ENCODE data around the gene CAPN14. TPM values are rescaled to one million over a fixed set of nuclear protein-coding genes. Genes with fewer than 3 reads are reported as not detected.

CAPN14 gene
- total RNA-seq, 1 donor from 2014 or later, result 3.3 TPM

GRCh38 chr2:31236433-31237205, 19.3 kb upstream of the CAPN14 start:
- Mint-ChIP-seq H3K9me3 (no peaks in the 10 kb centered on the region), H3K4me1 (peaks cover 67% of the 10 kb centered on the region), H3K4me3 (peak overlapping the region; percentile 85), H3K27me3 (no peaks in the 10 kb centered on the region), H3K36me3 (ENCODE audit: low read depth) (peaks cover 18% of the 10 kb centered on the region), H3K27ac (peak overlapping the region; percentile 68)
- ChIA-PET CTCF (interaction anchor here (1.1 to 3.1 kb wide), 4 partner anchors 9 to 94 kb away, joined by 3 to 16 read pairs (median 4); no protein-coding TSS in a partner anchor), POLR2A (interaction anchor here (1.2 to 1.4 kb wide), 2 partner anchors 18 to 22 kb away, joined by 3 read pairs; no protein-coding TSS in a partner anchor)
- ATAC-seq (ENCODE audit: low read depth) (no peak), DNase-seq (no peak)
- no peak for TF ChIP-seq CTCF (IDR thresholded peaks at IDR 0.05)
- intact Hi-C loops (cut with micrococcal nuclease), result loop anchor here (10.0 kb wide), 1 partner anchor 942 kb away; no protein-coding TSS in a partner anchor

DNA sequence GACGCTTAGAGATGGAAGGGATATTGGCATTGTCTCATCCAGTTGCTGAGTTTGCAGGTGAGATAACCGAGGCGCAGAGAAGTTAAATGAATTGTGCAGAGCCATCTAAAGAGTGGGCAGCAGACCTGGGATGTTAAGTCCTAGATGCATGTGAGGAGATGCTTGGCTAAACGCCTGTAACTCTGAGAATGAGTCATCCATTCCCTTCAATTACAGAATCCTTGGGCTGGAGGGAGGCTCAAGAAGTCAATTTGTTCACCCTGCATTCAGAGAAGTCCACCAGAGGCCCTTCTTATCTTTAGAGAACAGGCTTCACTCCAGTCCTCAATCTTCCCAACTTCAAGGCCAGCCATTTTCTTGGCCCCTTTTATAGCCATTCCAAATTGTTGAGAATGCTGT, 18.2 kb upstream of the CAPN14 start:
- H3K4me3 Mint-ChIP-seq, result peak overlapping the region; percentile 85
- no peaks in the 10 kb centered on the region for H3K9me3 Mint-ChIP-seq
- CTCF ChIA-PET, result interaction anchor here (1.0 to 3.1 kb wide), 3 partner anchors 8 to 21 kb away, joined by 3 to 16 read pairs (median 3); no protein-coding TSS in a partner anchor
- ATAC-seq (ENCODE audit: low read depth) (no peak), DNase-seq (no peak)
- H3K27me3 Mint-ChIP-seq, result no peaks in the 10 kb centered on the region
- H3K4me1 Mint-ChIP-seq, result peaks cover 56% of the 10 kb centered on the region
- H3K36me3 Mint-ChIP-seq (ENCODE audit: low read depth), result peaks cover 12% of the 10 kb centered on the region
- peak overlapping the region; percentile 68 for H3K27ac Mint-ChIP-seq
- no peak for TF ChIP-seq CTCF (IDR thresholded peaks at IDR 0.05)
- intact Hi-C loops (cut with micrococcal nuclease), result loop anchor here (10.0 kb wide), 1 partner anchor 941 kb away; no protein-coding TSS in a partner anchor
- POLR2A ChIA-PET, result interaction anchor here (2.0 to 3.2 kb wide), 5 partner anchors 13 to 98 kb away, joined by 4 to 37 read pairs (median 27); no protein-coding TSS in a partner anchor

GRCh38 chr2:31234683-31235503, 17.6 kb upstream of the CAPN14 start:
- H3K9me3 Mint-ChIP-seq, result no peaks in the 10 kb centered on the region
- POLR2A ChIA-PET, result interaction anchor here (1.5 to 3.2 kb wide), 7 partner anchors 13 to 1088 kb away, joined by 4 to 37 read pairs (median 13); partner anchors contain the start of gene YPEL5
- H3K27me3 Mint-ChIP-seq, result no peaks in the 10 kb centered on the region
- intact Hi-C loops (cut with micrococcal nuclease), result loop anchor here (10.0 kb wide), 1 partner anchor 940 kb away; no protein-coding TSS in a partner anchor
- no peak for TF ChIP-seq CTCF (IDR thresholded peaks at IDR 0.05)
- H3K27ac Mint-ChIP-seq, result peak overlapping the region; percentile 68
- no peak for ATAC-seq (ENCODE audit: low read depth)
- no peak for DNase-seq
- CTCF ChIA-PET, result interaction anchor here (1.0 to 3.1 kb wide), 3 partner anchors 9 to 21 kb away, joined by 3 to 16 read pairs (median 3); no protein-coding TSS in a partner anchor
- H3K4me3 Mint-ChIP-seq, result peak overlapping the region; percentile 85
- H3K36me3 Mint-ChIP-seq (ENCODE audit: low read depth), result peaks cover 6% of the 10 kb centered on the region
- peaks cover 49% of the 10 kb centered on the region for H3K4me1 Mint-ChIP-seq

- peak within 1 kb of the TSS; percentile 82 for H3K27ac Mint-ChIP-seq
- intact Hi-C loops (cut with micrococcal nuclease), result loop anchor here (1.0 to 10.0 kb wide), 4 partner anchors 15 to 939 kb away; no protein-coding TSS in a partner anchor
- no peaks in the 10 kb centered on the region for H3K9me3 Mint-ChIP-seq
- no peaks in the 10 kb centered on the region for H3K27me3 Mint-ChIP-seq
- TF ChIP-seq CTCF (IDR thresholded peaks at IDR 0.05), result no peak
- H3K4me1 Mint-ChIP-seq, result peaks cover 44% of the 10 kb centered on the region
- H3K4me3 Mint-ChIP-seq, result peak within 1 kb of the TSS; percentile 85
- ATAC-seq (ENCODE audit: low read depth) (peak; percentile 98), DNase-seq (peak; percentile 85)
- POLR2A ChIA-PET, result interaction anchor here (0.6 to 3.2 kb wide), 15 partner anchors 10 to 1087 kb away, joined by 3 to 37 read pairs (median 6); partner anchors contain the start of genes CAPN14 and YPEL5
- CTCF ChIA-PET, result interaction anchor here (0.6 to 3.1 kb wide), 10 partner anchors 10 to 1069 kb away, joined by 3 to 16 read pairs (median 4); partner anchors contain the start of gene GALNT14
- H3K36me3 Mint-ChIP-seq (ENCODE audit: low read depth), result peaks cover 6% of the 10 kb centered on the region
Measured at GRCh38 chr2:31233741-31234682, 16.7 kb upstream of the CAPN14 start, which contains the start of gene EHD3. Gene EHD3, plus strand, starts transcription at chr2:31234152. Its CDS starts 470 bp downstream, at chr2:31234622.

Measured in activated B cell treated with CpG ODN at 0.5 μM for 24 hours (primary cell).